ENCODE results near the gene PLEKHA6.

The PLEKHA6 gene

DNA sequence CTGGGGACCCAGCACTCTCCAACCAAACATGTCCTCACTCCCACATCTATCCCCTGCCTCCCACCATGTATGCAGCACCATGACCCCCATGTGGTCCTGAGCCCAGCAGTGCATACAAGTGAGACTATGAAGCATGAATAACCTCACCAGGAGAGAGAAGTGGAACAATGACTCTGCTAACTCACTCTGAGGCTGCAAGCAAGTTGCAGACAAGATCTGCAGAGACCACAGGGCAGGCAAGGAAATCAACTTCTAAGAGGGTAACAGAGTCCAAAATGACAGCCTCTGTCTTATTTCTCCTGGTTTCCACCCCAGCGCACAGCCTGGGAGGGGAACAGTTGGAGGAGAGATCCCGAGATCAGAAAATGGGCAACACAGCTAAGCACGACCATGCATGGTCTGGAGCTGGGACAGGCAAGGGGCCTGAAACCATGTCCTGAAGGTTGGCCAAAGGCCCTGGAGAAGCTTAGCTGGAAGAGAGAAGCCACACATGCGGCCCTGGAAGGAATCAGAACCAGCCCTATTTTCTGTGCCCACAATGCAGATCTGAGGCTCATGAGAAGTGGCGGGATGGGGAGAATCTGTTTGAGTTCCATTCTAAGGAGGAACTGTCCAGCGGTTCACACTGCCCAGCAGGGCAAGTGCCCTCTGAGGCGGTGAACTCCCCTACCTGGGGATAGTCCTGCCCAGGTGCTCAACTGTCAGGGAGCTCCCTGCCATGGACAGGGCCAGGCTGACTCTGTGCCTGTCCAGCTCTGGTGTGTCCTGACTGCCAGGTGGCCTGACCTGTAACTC is 181.0 kb downstream of the PLEKHA6 start:
- Histone ChIP-seq H3K27ac (ENCODE audit: low read depth, low read length) (no peak overlapping the region), H3K9ac (ENCODE audit: low read depth, low read length) (no peak overlapping the region), H3K4me3 (ENCODE audit: low read depth, low read length) (no peak overlapping the region)

DNA sequence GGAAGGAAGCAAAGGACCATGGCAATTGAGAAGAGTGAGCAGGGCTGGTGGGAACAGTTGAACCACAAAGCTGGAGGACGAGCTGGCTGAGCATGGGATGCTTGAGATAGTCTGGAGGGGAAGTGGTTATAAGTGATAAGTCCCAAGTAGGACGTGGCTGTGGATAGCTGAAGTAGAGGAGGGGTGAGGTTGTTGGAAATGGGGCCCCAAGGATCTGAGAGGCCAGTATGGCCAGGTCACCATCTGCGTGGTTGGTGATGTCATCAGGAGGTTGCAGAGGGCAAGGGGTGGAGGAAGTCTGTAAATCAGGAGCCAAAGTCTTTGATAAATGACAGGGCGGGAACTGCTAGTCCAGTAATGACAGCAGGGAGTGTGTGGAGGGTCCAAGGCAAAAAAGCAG is 182.6 kb downstream of the PLEKHA6 start:
- Histone ChIP-seq H3K27ac (ENCODE audit: low read depth, low read length) (no peak overlapping the region), H3K4me3 (ENCODE audit: low read depth, low read length) (no peak overlapping the region), H3K9ac (ENCODE audit: low read depth, low read length) (no peak overlapping the region), H3K9me3 (ENCODE audit: control insufficient read depth, insufficient read depth, low read length) (no peaks in the 10 kb centered on the region), H3K4me1 (ENCODE audit: control insufficient read depth, insufficient read depth, low read length) (no peaks in the 10 kb centered on the region), H3K36me3 (ENCODE audit: control insufficient read depth, insufficient read depth, low read length) (no peaks in the 10 kb centered on the region), H3K27me3 (ENCODE audit: control insufficient read depth, insufficient read depth, low read length) (no peaks in the 10 kb centered on the region)

More for the DNA sequence above, 181.0 kb downstream of the PLEKHA6 start:
- H3K4me1 ChIP-seq (ENCODE audit: control insufficient read depth, insufficient read depth, low read length) = no peaks in the 10 kb centered on the region
- H3K9me3 ChIP-seq (ENCODE audit: control insufficient read depth, insufficient read depth, low read length) = no peaks in the 10 kb centered on the region
- H3K36me3 ChIP-seq (ENCODE audit: control insufficient read depth, insufficient read depth, low read length) = no peaks in the 10 kb centered on the region
- H3K27me3 ChIP-seq (ENCODE audit: control insufficient read depth, insufficient read depth, low read length) = no peaks in the 10 kb centered on the region

DNA sequence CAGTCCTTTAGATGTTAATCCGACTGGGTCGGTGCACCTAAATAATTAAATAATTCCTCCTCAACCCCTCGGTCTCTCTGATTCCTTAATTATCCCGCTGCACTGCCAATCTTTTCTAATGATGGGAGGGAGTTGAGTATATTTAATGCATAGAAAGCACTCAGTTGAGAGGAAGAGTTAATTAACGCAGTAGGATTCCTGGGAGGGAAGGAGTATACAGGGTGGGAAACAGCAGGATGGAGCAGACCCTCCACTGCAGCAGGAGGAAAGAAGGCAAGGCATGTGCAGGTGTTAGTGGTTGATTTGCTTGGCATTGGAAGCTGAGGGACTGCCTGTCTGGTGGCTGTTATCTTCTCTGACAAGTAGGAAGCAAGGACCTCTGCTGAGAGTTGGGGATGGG is 183.7 kb downstream of the PLEKHA6 start:
- Histone ChIP-seq H3K4me3 (ENCODE audit: low read depth, low read length) (no peak overlapping the region), H3K27me3 (ENCODE audit: control insufficient read depth, insufficient read depth, low read length) (no peaks in the 10 kb centered on the region), H3K9me3 (ENCODE audit: control insufficient read depth, insufficient read depth, low read length) (0 out of 2 replicates have a peak, but pooled peaks cover 5% of the 10 kb centered on the region), H3K27ac (ENCODE audit: low read depth, low read length) (no peak overlapping the region), H3K36me3 (ENCODE audit: control insufficient read depth, insufficient read depth, low read length) (no peaks in the 10 kb centered on the region), H3K9ac (ENCODE audit: low read depth, low read length) (no peak overlapping the region), H3K4me1 (ENCODE audit: control insufficient read depth, insufficient read depth, low read length) (no peaks in the 10 kb centered on the region)

DNA sequence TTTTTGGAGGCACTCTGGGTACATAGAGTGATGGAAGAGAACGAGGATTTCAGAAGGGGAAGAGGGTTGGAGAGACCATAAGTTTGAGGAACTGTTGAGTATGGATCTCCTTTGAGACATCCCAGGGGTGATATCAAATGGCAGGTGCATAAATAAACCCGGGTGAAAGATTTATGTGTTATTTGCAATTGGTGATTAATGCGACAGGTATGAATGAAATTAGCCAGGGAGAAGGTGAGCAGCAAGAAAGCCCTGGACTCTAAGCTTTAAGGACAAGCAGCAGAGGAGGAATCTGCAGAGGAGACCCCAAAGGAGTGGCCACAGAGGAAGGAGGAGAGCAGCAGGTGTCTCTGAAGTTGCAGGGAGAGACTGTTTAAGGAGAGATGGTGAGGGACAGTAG is 184.8 kb downstream of the PLEKHA6 start:
- no peak overlapping the region for H3K27ac ChIP-seq (ENCODE audit: low read depth, low read length)
- H3K4me3 ChIP-seq (ENCODE audit: low read depth, low read length) = no peak overlapping the region
- H3K27me3 ChIP-seq (ENCODE audit: control insufficient read depth, insufficient read depth, low read length) = no peaks in the 10 kb centered on the region
- no peaks in the 10 kb centered on the region for H3K4me1 ChIP-seq (ENCODE audit: control insufficient read depth, insufficient read depth, low read length)
- H3K36me3 ChIP-seq (ENCODE audit: control insufficient read depth, insufficient read depth, low read length) = no peaks in the 10 kb centered on the region
- peaks cover 14% of the 10 kb centered on the region for H3K9me3 ChIP-seq (ENCODE audit: control insufficient read depth, insufficient read depth, low read length)
- no peak overlapping the region for H3K9ac ChIP-seq (ENCODE audit: low read depth, low read length)

DNA sequence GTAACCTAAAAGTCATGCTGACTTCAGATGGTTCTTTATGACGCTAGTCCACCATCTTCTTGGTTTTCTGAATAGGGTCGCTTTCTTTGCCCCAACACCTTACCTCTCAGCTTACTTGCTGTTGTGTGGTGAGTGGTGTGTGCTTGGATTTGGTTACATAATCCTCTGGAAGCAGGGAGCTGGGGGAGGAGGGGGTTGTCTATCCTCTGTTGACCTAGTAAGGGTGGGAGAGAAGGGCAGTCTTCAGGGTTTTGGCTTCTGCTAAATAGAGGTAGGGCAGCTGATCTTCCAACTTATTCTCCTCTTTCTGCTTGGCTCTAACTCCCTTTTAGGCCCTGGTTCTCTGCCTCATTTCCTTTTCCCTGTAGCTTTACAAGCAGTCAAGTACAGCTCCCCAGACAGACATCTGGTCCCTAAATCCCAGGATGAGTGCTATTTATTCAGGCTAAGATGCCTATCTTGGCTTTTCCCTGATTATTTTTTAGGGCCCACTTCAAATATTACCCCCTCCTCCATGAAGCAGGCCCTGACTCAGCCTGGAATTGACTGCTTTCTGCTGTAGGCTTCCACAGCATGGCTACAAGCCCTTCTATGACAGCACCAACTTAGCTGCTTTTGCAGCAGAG is 187.2 kb downstream of the PLEKHA6 start:
- no peak overlapping the region for H3K4me3 ChIP-seq (ENCODE audit: low read depth, low read length)
- no peak overlapping the region for H3K9ac ChIP-seq (ENCODE audit: low read depth, low read length)
- no peaks in the 10 kb centered on the region for H3K4me1 ChIP-seq (ENCODE audit: control insufficient read depth, insufficient read depth, low read length)
- no peaks in the 10 kb centered on the region for H3K36me3 ChIP-seq (ENCODE audit: control insufficient read depth, insufficient read depth, low read length)
- H3K27me3 ChIP-seq (ENCODE audit: control insufficient read depth, insufficient read depth, low read length) = no peaks in the 10 kb centered on the region
- peaks cover 24% of the 10 kb centered on the region for H3K9me3 ChIP-seq (ENCODE audit: control insufficient read depth, insufficient read depth, low read length)
- no peak overlapping the region for H3K27ac ChIP-seq (ENCODE audit: low read depth, low read length)

DNA sequence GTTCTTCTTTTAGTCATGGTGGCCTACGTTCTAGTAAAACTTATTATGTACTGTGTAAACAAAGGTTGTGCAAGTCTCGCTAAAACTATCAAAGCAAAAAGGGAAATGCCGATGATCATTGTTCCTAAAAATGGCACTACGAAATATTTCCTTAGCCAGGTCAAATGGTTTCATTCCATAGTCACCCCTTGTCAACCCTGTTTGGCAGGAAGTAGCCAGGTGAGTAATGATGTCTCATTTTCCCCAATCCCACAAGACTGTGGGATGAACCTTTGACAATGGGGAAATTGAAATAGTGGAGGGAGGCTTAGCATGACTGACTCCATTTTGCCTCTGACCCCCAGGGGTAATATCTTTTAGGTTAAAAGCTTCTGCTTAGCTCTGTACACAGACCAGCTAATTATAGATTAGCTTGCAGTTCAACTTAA is 188.0 kb downstream of the PLEKHA6 start:
- Histone ChIP-seq H3K36me3 (ENCODE audit: control insufficient read depth, insufficient read depth, low read length) (no peaks in the 10 kb centered on the region), H3K4me3 (ENCODE audit: low read depth, low read length) (no peak overlapping the region), H3K9me3 (ENCODE audit: control insufficient read depth, insufficient read depth, low read length) (peaks cover 24% of the 10 kb centered on the region), H3K27me3 (ENCODE audit: control insufficient read depth, insufficient read depth, low read length) (no peaks in the 10 kb centered on the region), H3K4me1 (ENCODE audit: control insufficient read depth, insufficient read depth, low read length) (no peaks in the 10 kb centered on the region), H3K27ac (ENCODE audit: low read depth, low read length) (no peak overlapping the region), H3K9ac (ENCODE audit: low read depth, low read length) (no peak overlapping the region)

DNA sequence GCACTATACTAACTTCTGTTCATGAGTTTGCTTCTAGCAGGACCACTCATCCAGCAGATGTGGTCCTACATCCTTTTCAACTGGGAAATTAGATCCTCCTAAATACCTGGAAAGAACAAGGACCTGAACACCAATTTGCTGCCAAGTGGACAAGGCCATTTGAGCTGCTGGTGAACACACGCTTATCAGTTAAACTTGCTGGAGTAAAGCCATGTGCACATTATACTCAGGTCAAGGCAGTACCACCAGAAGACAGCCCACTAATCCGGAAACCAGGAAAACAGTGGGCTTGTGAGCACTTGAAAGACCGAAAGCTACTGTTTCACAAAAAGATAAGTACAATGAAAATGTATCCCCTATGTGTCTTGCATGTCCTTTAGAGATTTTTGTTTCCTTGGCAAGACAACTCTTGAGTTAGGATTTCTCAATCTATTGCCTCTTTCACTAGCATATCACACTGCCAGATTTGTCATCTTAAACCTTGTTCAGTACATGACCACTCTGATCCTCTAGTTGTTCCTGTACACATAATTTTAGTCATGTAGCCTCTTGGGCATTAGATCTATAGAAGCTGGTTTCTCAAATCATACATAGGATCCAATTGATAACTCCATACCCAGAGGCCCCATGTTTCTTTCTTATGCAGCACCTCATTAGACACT is 189.1 kb downstream of the PLEKHA6 start:
- H3K4me1 ChIP-seq (ENCODE audit: control insufficient read depth, insufficient read depth, low read length) = no peaks in the 10 kb centered on the region
- no peaks in the 10 kb centered on the region for H3K27me3 ChIP-seq (ENCODE audit: control insufficient read depth, insufficient read depth, low read length)
- no peak overlapping the region for H3K4me3 ChIP-seq (ENCODE audit: low read depth, low read length)
- peaks cover 24% of the 10 kb centered on the region for H3K9me3 ChIP-seq (ENCODE audit: control insufficient read depth, insufficient read depth, low read length)
- no peak overlapping the region for H3K9ac ChIP-seq (ENCODE audit: low read depth, low read length)
- no peaks in the 10 kb centered on the region for H3K36me3 ChIP-seq (ENCODE audit: control insufficient read depth, insufficient read depth, low read length)
- no peak overlapping the region for H3K27ac ChIP-seq (ENCODE audit: low read depth, low read length)

DNA sequence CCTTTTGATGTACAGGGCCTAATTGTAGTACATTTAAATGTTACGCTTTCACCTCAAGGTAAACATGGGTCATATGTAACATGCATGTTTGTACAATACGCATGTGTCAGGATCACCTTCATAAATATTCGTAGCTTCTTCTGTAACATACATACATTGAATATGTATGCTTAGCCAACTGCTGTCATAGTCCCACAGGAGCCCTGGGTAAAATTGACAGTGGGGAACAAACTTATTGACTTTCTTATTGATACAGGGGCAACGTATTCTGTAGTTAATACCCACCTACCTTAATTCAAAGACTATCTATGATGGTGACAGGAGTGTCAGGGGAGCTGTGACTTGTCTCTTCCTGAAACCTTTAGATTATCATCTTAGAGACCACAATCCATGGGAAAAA is 189.9 kb downstream of the PLEKHA6 start:
- H3K36me3 ChIP-seq (ENCODE audit: control insufficient read depth, insufficient read depth, low read length) = no peaks in the 10 kb centered on the region
- H3K9ac ChIP-seq (ENCODE audit: low read depth, low read length) = no peak overlapping the region
- no peaks in the 10 kb centered on the region for H3K27me3 ChIP-seq (ENCODE audit: control insufficient read depth, insufficient read depth, low read length)
- no peak overlapping the region for H3K4me3 ChIP-seq (ENCODE audit: low read depth, low read length)
- H3K4me1 ChIP-seq (ENCODE audit: control insufficient read depth, insufficient read depth, low read length) = no peaks in the 10 kb centered on the region
- H3K9me3 ChIP-seq (ENCODE audit: control insufficient read depth, insufficient read depth, low read length) = peaks cover 24% of the 10 kb centered on the region
- no peak overlapping the region for H3K27ac ChIP-seq (ENCODE audit: low read depth, low read length)
